Medulla oblongata (tissue), 1 donor: ENCODE measurements around the gene TMUB2.

Experiments
- DNase-seq: peaks from one replicate; pipeline ENCODE4 v3.0.0-alpha.2; 2015; ENCODE audit errors: extremely low spot score

The TMUB2 gene

GRCh38 chr17:44202756-44203155 is 16.0 kb downstream of the TMUB2 start:
- no peak for DNase-seq

GRCh38 chr17:44203731-44204440 is 17.1 kb downstream of the TMUB2 start:
- DNase-seq, result no peak

- DNase-seq, result no peak
These were observed 17.7 kb downstream of the TMUB2 start for GRCh38 chr17:44204441-44204882.

GRCh38 chr17:44205962-44206824 is 19.4 kb downstream of the TMUB2 start:
- DNase-seq, result peak; percentile 43

GRCh38 chr17:44206825-44207155 is 20.0 kb downstream of the TMUB2 start:
- no peak for DNase-seq

- DNase-seq, result no peak
These were observed 20.5 kb downstream of the TMUB2 start for GRCh38 chr17:44207319-44207718.

GRCh38 chr17:44207743-44208142 is 21.0 kb downstream of the TMUB2 start:
- no peak for DNase-seq

- no peak for DNase-seq
These were observed 23.1 kb downstream of the TMUB2 start for GRCh38 chr17:44209786-44210341.

- DNase-seq, result peak; percentile 94
These were observed 23.8 kb downstream of the TMUB2 start for GRCh38 chr17:44210342-44211192.

GRCh38 chr17:44211281-44212265 is 24.8 kb downstream of the TMUB2 start:
- DNase-seq, result no peak

GRCh38 chr17:44212507-44213402 is 26.0 kb downstream of the TMUB2 start:
- DNase-seq, result no peak

GRCh38 chr17:44213403-44214229 is 26.8 kb downstream of the TMUB2 start:
- DNase-seq, result no peak

- DNase-seq, result no peak
These were observed 27.4 kb downstream of the TMUB2 start for GRCh38 chr17:44214230-44214494.

- no peak for DNase-seq
These were observed 28.1 kb downstream of the TMUB2 start for GRCh38 chr17:44214896-44215295.

- no peak for DNase-seq
These were observed 29.4 kb downstream of the TMUB2 start for GRCh38 chr17:44216173-44216572.

- no peak for DNase-seq
These were observed 29.9 kb downstream of the TMUB2 start for GRCh38 chr17:44216694-44217093.

GRCh38 chr17:44217738-44218343 is 31.1 kb downstream of the TMUB2 start:
- DNase-seq, result no peak

- peak; percentile 95 for DNase-seq
These were observed 31.8 kb downstream of the TMUB2 start for GRCh38 chr17:44218344-44219107.
